Nucleus accumbens (tissue), 56 donors: Measurements from ENCODE around the gene TBL2.
A peak's percentile ranks its signal among the peaks of the same experiment; 100 is the strongest.
"Not testable (repeated sequence)": the region's sequence is repeated elsewhere in the genome, so short reads cannot be mapped to it uniquely, and the experiment has no call there.

Source experiments
- DNase-seq, 56 donors: peaks; one replicate each; lab custom pipeline; 2025; lab: John Stamatoyannopoulos, UW

TBL2 gene

GRCh38 chr7:73578342-73579128, at the start of gene TBL2:
Gene TBL2, minus strand, starts transcription at chr7:73578579. Its CDS starts 30 bp downstream, at chr7:73578549.
- peak; percentile 48 to 100 (median 96) for DNase-seq

GRCh38 chr7:73626814-73627213, 48.4 kb upstream of the TBL2 start:
- DNase-seq, result no peak

- DNase-seq, result no peak
Observed at GRCh38 chr7:73625276-73625675, 46.9 kb upstream of the TBL2 start.

- no peak for DNase-seq
Observed at GRCh38 chr7:73624669-73625001, 46.3 kb upstream of the TBL2 start.

- peak in 20 of 56 donors; percentile 2 to 62 (median 24) for DNase-seq
Observed at GRCh38 chr7:73623798-73624668, 45.7 kb upstream of the TBL2 start, which contains the start of gene MLXIPL. Gene MLXIPL, minus strand, starts transcription at chr7:73624522. Its CDS starts 30 bp downstream, at chr7:73624492.

GRCh38 chr7:73622909-73623797, 44.8 kb upstream of the TBL2 start:
- DNase-seq, result peak in 1 of 56 donors; percentile 14

GRCh38 chr7:73622527-73622908, 44.1 kb upstream of the TBL2 start:
- no peak for DNase-seq

GRCh38 chr7:73621168-73622063, 43.0 kb upstream of the TBL2 start:
- no peak for DNase-seq

- DNase-seq, result not testable (repeated sequence)
Observed at GRCh38 chr7:73619394-73619793, 41.0 kb upstream of the TBL2 start.

GRCh38 chr7:73618538-73618937, 40.2 kb upstream of the TBL2 start:
- no peak for DNase-seq

GRCh38 chr7:73617520-73617919, 39.1 kb upstream of the TBL2 start:
- DNase-seq, result not testable (repeated sequence)

- no peak for DNase-seq
Observed at GRCh38 chr7:73615886-73616285, 37.5 kb upstream of the TBL2 start.

GRCh38 chr7:73614937-73615336, 36.6 kb upstream of the TBL2 start:
- not testable (repeated sequence) for DNase-seq

GRCh38 chr7:73613954-73614735, 35.8 kb upstream of the TBL2 start:
- no peak for DNase-seq

GRCh38 chr7:73612598-73613269, 34.4 kb upstream of the TBL2 start:
- DNase-seq, result no peak

- no peak for DNase-seq
Observed at GRCh38 chr7:73611017-73611555, 32.7 kb upstream of the TBL2 start.

GRCh38 chr7:73610105-73610504, 31.7 kb upstream of the TBL2 start:
- DNase-seq, result no peak

- DNase-seq, result not testable (repeated sequence)
Observed at GRCh38 chr7:73607692-73607983, 29.3 kb upstream of the TBL2 start.
